Psoas muscle (tissue), 8 donors: ENCODE data around the gene PJA2. TPM values are rescaled to one million over a fixed set of nuclear protein-coding genes. Genes with fewer than 3 reads are reported as not detected.

Source experiments
- ATAC-seq, 4 donors: fragments of 200-7000 bp; cut with Tn5 transposase; one replicate each; pipeline ENCODE4 v1.9.1; 2020; ENCODE audit warnings: moderate library complexity in 3 of 4, mild to moderate bottlenecking in 2 of 4
- DNase-seq, 2 donors: peaks; one replicate each; pipeline ENCODE4 v3.0.0-alpha.2; 2020
- H3K27ac ChIP-seq: fragments of 200-600 bp; one replicate; pipeline ENCODE4 v1.8.0; 2022
- H3K27me3 ChIP-seq, 3 donors: fragments of 200-600 bp in 1 of 3; one replicate each; pipeline versions ENCODE4 v1.6.1 to v1.8.0; 2013 to 2022; ENCODE audit warnings: low read length in 2 of 3, mild to moderate bottlenecking in 2 of 3, moderate library complexity in 1 of 3; ENCODE audit not compliant: insufficient read depth in 3 of 3
- H3K36me3 ChIP-seq, 2 donors: fragments of 200-600 bp in 1 of 2; one replicate each; pipeline versions ENCODE4 v1.6.1 to v1.8.0; 2013 to 2022; ENCODE audit warnings: low read depth in 1 of 2, mild to moderate bottlenecking in 1 of 2, moderate library complexity in 1 of 2; ENCODE audit not compliant: insufficient read depth in 1 of 2
- H3K4me1 ChIP-seq: fragments of 200-600 bp; one replicate; pipeline ENCODE4 v1.8.0; 2022
- H3K4me3 ChIP-seq: fragments of 200-600 bp; one replicate; pipeline ENCODE4 v1.8.0; 2022; ENCODE audit warnings: mild to moderate bottlenecking
- H3K9me3 ChIP-seq: fragments of 200-600 bp; one replicate; pipeline ENCODE4 v1.8.0; 2022
- WGBS, 3 donors: extraction: QIAGEN DNeasy Blood & Tissue Kit; methylation state at CpG; one replicate each; pipeline versions ENCODE4 v1.1.6 to v1.1.7; 2013; 5-methylcytosine and 5-hydroxymethylcytosine counted together
- intact Hi-C, 2 donors: fragments of 100-400 bp; cut with DNase I; formaldehyde crosslinking; loops; one replicate each; pipeline versions ENCODE4 v1.11.0 to v1.14.2; 2022
- polyA plus RNA-seq, 3 donors: library from polyadenylated mRNA; stranded (reverse); fragments of 200-250 nt; gene quantifications; one replicate each; pipeline ENCODE4 v1.2.3, GENCODE V29; 2013
- total RNA-seq, 4 donors: library from RNA; stranded (reverse); fragmentation: NEBNext Ultra II Directional in 2 of 4; extraction: Animal tissue kit (Norgen Biotek cat#: 25700) in 2 of 4; gene quantifications; one replicate each; pipeline versions ENCODE4 v1.2.1 to v1.2.4, GENCODE V29; 2021 to 2023
- TF ChIP-seq, protein P1 (sequence below): fragments of 200-600 bp; IDR thresholded peaks from one replicate; pipeline ENCODE4 v1.8.0; 2022; ENCODE audit warnings: antibody characterized with exemption
- donor health status: healthy with polysubstance abuse.
- donor health status: DM: no; HTN: no; CAD: no; lungs with moderate emphysema.
- donor health status: Bipolar disorder and iron deficiency.
- donor health status: healthy.
- donor health status: DM: yes; HTN: yes; CAD: no.
- donor health status: DM: no; HTN: no; CAD: no.
- donor health status: DM: no; HTN: no; CAD: no.
- donor health status: DM: yes; HTN: yes; CAD: no.

PJA2 gene
- total and polyA plus RNA-seq, 7 donors, result 20.9 to 66.9 (median 39.3) TPM

DNA sequence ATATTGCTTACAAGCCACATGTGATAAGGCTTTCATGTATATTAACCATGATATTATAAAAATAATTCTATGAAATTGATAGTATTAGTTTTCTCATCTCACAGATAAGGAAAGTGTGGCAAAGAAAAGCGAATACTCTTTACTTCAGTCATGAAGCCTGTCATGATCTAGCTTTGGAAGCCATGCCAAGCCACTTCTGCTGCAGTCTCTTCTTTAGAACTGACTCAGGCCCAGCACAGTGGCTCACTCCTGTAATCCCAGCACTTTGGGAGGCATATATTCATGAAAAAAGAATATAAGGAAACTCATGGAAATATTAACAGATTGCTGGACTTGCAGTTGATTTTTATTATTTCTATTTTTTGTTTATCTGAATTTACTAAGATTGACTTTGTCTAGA lies 42.9 kb upstream of the PJA2 start:
- no peaks in the 10 kb centered on the region for H3K9me3 ChIP-seq
- TF ChIP-seq, protein P1, sequence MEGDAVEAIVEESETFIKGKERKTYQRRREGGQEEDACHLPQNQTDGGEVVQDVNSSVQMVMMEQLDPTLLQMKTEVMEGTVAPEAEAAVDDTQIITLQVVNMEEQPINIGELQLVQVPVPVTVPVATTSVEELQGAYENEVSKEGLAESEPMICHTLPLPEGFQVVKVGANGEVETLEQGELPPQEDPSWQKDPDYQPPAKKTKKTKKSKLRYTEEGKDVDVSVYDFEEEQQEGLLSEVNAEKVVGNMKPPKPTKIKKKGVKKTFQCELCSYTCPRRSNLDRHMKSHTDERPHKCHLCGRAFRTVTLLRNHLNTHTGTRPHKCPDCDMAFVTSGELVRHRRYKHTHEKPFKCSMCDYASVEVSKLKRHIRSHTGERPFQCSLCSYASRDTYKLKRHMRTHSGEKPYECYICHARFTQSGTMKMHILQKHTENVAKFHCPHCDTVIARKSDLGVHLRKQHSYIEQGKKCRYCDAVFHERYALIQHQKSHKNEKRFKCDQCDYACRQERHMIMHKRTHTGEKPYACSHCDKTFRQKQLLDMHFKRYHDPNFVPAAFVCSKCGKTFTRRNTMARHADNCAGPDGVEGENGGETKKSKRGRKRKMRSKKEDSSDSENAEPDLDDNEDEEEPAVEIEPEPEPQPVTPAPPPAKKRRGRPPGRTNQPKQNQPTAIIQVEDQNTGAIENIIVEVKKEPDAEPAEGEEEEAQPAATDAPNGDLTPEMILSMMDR, result no peak
- H3K27ac ChIP-seq, result no peak overlapping the region
- no peak overlapping the region for H3K4me3 ChIP-seq
- no peaks in the 10 kb centered on the region for H3K27me3 ChIP-seq
- H3K4me1 ChIP-seq, result peaks cover 5% of the 10 kb centered on the region
- ATAC-seq (no peak), DNase-seq (no peak)
- 79 to 94% (median 89%) methylated on average over 1 of the region's 1 CpG for WGBS, 3 donors
- no peaks in the 10 kb centered on the region for H3K36me3 ChIP-seq
- intact Hi-C loops, result no loop called here

DNA sequence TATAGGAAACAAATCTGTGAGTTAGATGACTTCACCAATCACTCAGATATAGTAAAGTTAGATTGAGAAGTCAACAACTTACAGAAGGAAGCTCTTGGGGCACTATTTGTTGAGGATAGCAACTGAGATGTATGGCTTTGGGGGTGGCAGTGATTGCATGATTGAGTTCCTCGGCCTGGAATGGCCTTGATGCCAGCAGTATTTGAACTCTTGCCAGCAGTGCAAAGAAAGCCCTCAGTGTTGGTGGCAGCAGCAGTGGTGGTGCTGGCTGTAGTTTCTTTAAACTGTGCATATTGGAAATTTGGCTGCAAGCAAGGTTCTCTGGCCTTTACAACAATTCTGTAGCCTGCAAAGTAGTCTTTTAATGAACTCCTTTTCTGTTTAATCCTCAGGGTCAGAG lies 41.4 kb upstream of the PJA2 start:
- DNase-seq (no peak), ATAC-seq (no peak)
- Histone ChIP-seq H3K4me3 (no peak overlapping the region), H3K36me3 (no peaks in the 10 kb centered on the region), H3K27me3 (no peaks in the 10 kb centered on the region), H3K4me1 (peaks cover 5% of the 10 kb centered on the region), H3K27ac (no peak overlapping the region), H3K9me3 (no peaks in the 10 kb centered on the region)
- WGBS, 3 donors, result 11 to 27% (median 18%) methylated on average over 1 of the region's 1 CpG
- intact Hi-C loops, result no loop called here
- TF ChIP-seq, protein P1, result no peak

DNA sequence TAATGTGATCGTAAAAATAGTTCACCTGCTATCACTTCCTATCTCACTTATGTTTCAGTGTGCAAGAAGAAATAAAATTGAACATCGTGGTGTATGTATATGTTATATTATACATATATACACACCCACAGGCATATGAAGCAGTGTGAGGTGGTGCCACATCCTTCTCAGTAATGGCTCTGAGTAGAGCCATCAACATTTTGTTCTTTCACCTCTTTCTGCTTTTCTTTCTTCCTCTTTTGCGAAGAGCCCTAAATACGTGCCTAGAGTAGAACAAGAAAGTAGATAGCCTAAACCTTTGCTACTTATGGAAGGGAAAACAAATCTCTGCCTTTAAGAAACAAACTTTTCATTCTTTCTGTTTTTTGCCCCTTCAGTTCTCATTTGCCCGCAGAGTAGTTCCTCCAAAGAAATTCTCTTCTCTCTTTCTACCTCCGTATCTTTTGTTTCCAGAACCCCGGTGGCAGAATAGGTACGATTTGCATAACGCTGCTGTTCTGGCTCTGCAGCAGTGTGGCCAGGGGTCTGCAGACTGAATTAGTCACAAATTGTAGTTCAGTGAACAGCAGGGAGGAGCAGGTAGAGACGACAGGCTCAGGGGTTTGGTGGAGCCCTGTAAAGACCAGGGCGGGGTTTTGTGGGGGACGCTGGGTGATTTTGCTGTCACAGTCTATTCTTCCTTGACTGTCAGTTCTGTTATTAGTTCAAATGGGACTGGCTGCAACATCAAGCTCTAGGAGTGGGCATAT lies 40.5 kb upstream of the PJA2 start:
- no peak for DNase-seq
- H3K27ac ChIP-seq, result no peak overlapping the region
- H3K36me3 ChIP-seq, result no peaks in the 10 kb centered on the region
- no peaks in the 10 kb centered on the region for H3K4me1 ChIP-seq
- H3K9me3 ChIP-seq, result no peaks in the 10 kb centered on the region
- TF ChIP-seq, protein P1, result no peak
- no peak overlapping the region for H3K4me3 ChIP-seq
- intact Hi-C loops, result no loop called here
- no peak for ATAC-seq
- WGBS, 3 donors, result 76 to 82% (median 79%) methylated on average over 12 of the region's 12 CpGs
- H3K27me3 ChIP-seq, result no peaks in the 10 kb centered on the region

DNA sequence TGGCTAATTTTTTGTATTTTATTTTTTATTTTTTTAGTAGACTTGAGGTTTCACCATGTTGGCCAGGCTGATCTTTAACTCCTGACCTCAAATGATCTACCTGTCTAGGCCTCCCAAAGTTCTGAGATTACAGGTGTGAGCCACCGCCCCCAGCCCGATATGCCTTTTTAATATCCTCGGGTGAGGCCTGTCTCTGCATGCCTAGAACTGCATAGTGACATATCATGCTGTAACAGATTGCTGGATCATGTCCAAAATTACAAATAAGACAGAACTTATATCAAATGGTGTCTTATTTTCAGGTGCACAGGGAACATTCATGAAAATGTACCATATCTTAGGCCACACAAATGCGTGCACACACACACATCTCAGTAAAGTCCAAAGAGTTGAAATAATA lies 39.1 kb upstream of the PJA2 start:
- Histone ChIP-seq H3K9me3 (no peaks in the 10 kb centered on the region), H3K4me3 (no peak overlapping the region), H3K36me3 (no peaks in the 10 kb centered on the region), H3K27ac (no peak overlapping the region), H3K4me1 (no peaks in the 10 kb centered on the region), H3K27me3 (no peaks in the 10 kb centered on the region)
- intact Hi-C loops, result no loop called here
- WGBS, 3 donors, result 69 to 90% (median 83%) methylated on average over 4 of the region's 4 CpGs
- ATAC-seq (no peak), DNase-seq (no peak)
- TF ChIP-seq, protein P1, result no peak

DNA sequence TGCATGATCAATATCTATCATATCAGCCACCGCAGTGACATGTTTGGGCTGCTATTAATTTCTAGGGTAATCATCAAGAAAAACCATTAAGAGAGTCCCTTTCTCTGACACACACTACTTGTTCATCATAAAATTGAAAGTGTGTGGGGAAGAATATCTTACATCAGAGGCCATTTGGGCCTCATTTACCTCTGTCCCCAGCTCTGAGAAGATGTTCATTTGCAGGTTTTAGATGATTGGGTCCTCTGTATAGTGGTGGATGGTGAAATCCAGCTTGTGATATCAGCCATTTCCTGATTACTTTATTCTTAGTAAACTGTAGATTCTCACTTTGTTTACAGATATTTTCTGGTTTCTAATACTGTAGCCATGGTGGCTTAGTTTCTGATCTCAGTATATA lies 29.8 kb upstream of the PJA2 start:
- Histone ChIP-seq H3K9me3 (no peaks in the 10 kb centered on the region), H3K4me1 (no peaks in the 10 kb centered on the region), H3K27ac (no peak overlapping the region), H3K36me3 (no peaks in the 10 kb centered on the region), H3K4me3 (no peak overlapping the region), H3K27me3 (no peaks in the 10 kb centered on the region)
- TF ChIP-seq, protein P1, result no peak
- WGBS, 3 donors, result 86 to 98% (median 96%) methylated on average over 1 of the region's 1 CpG
- ATAC-seq (no peak), DNase-seq (no peak)
- intact Hi-C loops, result no loop called here
